Uterus (tissue), 4 donors: ENCODE data around the gene CACNA2D1. TPM values are rescaled to one million over a fixed set of nuclear protein-coding genes. Genes with fewer than 3 reads are reported as not detected.
"Not testable (repeated sequence)": the region's sequence is repeated elsewhere in the genome, so short reads cannot be mapped to it uniquely, and the experiment has no call there.

ENCODE experiments used
- DNase-seq, 2 donors: peaks; one replicate each; pipeline ENCODE4 v3.0.0-alpha.2; 2019 to 2020
- H3K27ac ChIP-seq, 2 donors: fragments of 200-600 bp; sonication (generic); 1 replicate in 1 of 2; 2 replicates in 1 of 2; pipeline ENCODE4 v1.5.1; 2016 to 2018
- H3K27me3 ChIP-seq, 2 donors: fragments of 200-600 bp; sonication (generic); one replicate each; pipeline ENCODE4 v1.5.1; 2018 to 2019; ENCODE audit warnings: control low read depth in 1 of 2
- H3K36me3 ChIP-seq, 2 donors: fragments of 200-600 bp; sonication (generic); one replicate each; pipeline ENCODE4 v1.5.1; 2019; ENCODE audit warnings: control low read depth in 1 of 2
- H3K4me1 ChIP-seq, 2 donors: fragments of 200-600 bp; sonication (generic); one replicate each; pipeline ENCODE4 v1.5.1; 2018 to 2019; ENCODE audit warnings: control low read depth in 1 of 2
- H3K4me3 ChIP-seq, 2 donors: fragments of 200-600 bp; sonication (generic); 1 replicate in 1 of 2; 2 replicates in 1 of 2; pipeline ENCODE4 v1.5.1; 2018 to 2019; ENCODE audit warnings: mild to moderate bottlenecking in 1 of 2
- H3K9me3 ChIP-seq, 2 donors: fragments of 200-600 bp; sonication (generic); one replicate each; pipeline ENCODE4 v1.5.1; 2019; ENCODE audit warnings: control low read depth in 1 of 2
- POLR2A ChIP-seq, 2 donors: fragments of 450-650 bp; IDR thresholded peaks; one replicate each; pipeline ENCODE4 v1.6.1; 2016; ENCODE audit warnings: antibody characterized with exemption in 2 of 2, mild to moderate bottlenecking in 1 of 2, moderate library complexity in 1 of 2
- intact Hi-C: fragments of 100-400 bp; cut with DNase I; formaldehyde crosslinking; loops from one replicate; pipeline ENCODE4 v1.15.1; 2023; ENCODE audit warnings: low total_unique reads
- total RNA-seq, 4 donors: library from RNA; depleted of rRNA in 3 of 4; stranded (reverse); fragments of >200 nt in 3 of 4; gene quantifications; one replicate each; pipeline versions ENCODE4 v1.1.0 to v1.2.4, GENCODE V29; 2014 to 2023
- TF ChIP-seq, protein P1 (sequence below), 4 experiments: fragments of 200-600 bp in 2 of 4; fragments of 450-650 bp in 2 of 4; sonication (generic) in 2 of 4; IDR thresholded peaks; one replicate each; pipeline ENCODE4 v1.5.1; 2016 to 2019; ENCODE audit warnings: antibody characterized with exemption in 4 of 4, mild to moderate bottlenecking in 2 of 4, moderate library complexity in 1 of 4
- donor health status: DM: yes; HTN: yes; CAD: no.

CACNA2D1 gene
- total RNA-seq, 4 donors from 2014 or later, result 30.1 to 54.1 (median 43.6) TPM

DNA sequence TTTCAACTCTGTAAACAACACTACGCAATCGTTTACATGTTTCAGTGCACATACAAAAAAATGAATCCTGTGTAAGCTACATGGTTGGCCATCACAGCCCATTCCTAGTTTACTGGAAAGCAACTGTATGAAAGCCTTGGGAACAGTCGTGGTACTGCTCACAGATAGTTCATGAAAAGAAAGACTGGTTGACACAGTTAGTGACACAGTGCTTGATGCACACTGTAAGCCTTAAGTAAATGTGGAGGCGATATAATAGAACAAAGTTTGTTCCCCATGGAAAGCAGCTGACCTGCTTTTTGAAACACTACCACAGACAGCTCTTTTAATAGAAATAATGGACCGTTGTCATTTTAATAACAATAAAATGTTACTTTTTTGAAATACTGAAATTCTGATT lies 5.1 kb downstream of the CACNA2D1 start:
- H3K4me3 ChIP-seq, result no peak overlapping the region
- DNase-seq, result no peak
- H3K9me3 ChIP-seq, result no peaks in the 10 kb centered on the region
- no peaks in the 10 kb centered on the region for H3K36me3 ChIP-seq
- no peak overlapping the region for H3K27ac ChIP-seq
- H3K27me3 ChIP-seq, result no peaks in the 10 kb centered on the region
- no peaks in the 10 kb centered on the region for H3K4me1 ChIP-seq
- no peak for TF ChIP-seq POLR2A (IDR thresholded peaks at IDR 0.05)
- intact Hi-C loops, result no loop called here

DNA sequence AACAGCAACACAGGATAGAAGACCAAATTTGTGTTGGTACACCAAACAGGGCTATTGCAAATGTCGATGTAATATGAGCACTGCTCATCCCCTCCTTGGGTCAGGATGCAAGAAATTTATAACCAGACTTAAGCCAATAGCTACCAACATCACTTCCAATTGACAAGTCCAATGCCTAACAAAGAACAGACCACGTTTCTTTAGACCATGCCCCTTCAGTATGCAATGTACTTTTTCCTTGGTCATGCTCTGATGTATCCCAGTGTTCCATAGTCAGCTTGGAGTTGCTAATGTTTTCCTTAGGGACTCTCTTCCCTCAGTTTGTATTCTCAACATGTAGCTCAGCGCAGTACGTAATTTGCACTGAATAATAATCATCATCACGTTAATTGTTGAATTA lies 7.8 kb downstream of the CACNA2D1 start:
- no peak overlapping the region for H3K4me3 ChIP-seq
- no peak for DNase-seq
- no peak overlapping the region for H3K27ac ChIP-seq
- H3K9me3 ChIP-seq, result no peaks in the 10 kb centered on the region
- no peaks in the 10 kb centered on the region for H3K36me3 ChIP-seq
- no peak for TF ChIP-seq POLR2A (IDR thresholded peaks at IDR 0.05)
- TF ChIP-seq, protein P1, sequence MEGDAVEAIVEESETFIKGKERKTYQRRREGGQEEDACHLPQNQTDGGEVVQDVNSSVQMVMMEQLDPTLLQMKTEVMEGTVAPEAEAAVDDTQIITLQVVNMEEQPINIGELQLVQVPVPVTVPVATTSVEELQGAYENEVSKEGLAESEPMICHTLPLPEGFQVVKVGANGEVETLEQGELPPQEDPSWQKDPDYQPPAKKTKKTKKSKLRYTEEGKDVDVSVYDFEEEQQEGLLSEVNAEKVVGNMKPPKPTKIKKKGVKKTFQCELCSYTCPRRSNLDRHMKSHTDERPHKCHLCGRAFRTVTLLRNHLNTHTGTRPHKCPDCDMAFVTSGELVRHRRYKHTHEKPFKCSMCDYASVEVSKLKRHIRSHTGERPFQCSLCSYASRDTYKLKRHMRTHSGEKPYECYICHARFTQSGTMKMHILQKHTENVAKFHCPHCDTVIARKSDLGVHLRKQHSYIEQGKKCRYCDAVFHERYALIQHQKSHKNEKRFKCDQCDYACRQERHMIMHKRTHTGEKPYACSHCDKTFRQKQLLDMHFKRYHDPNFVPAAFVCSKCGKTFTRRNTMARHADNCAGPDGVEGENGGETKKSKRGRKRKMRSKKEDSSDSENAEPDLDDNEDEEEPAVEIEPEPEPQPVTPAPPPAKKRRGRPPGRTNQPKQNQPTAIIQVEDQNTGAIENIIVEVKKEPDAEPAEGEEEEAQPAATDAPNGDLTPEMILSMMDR (IDR thresholded peaks at IDR 0.05), result no peak
- H3K27me3 ChIP-seq, result no peaks in the 10 kb centered on the region
- H3K4me1 ChIP-seq, result no peaks in the 10 kb centered on the region
- intact Hi-C loops, result no loop called here

DNA sequence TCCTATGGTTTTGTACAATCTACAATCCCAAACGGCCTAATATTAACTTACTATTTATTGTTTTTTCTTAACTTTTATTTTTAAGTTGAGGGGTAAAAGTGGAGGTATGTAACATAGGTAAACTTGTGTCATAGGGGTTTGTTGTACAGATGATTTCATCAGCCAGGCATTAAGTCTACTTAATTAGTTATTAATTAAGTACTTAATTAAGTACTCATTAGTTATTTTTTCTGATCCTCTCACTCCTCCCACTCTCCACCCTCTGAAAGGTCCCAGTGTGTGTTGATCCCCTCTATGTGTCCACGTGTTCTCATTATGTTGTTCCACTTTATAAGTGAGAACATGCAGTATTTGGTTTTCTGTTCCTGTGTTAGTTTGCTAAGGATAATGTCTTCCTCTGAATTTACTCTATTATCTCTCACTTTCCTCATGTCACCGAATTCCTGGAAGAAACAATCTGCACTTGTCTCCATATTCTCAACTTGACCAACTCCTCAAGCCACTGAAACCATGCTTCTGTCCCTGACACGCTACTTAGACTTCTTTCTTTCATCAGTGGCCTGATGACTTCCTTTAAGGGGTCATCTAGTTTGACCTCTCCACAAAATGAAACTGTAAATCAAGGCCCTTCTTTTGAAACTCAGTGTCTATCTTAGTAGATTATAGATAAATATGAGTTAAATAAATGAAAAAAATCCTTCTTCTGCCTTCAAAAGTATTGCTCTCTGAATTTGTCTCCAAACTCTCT lies 9.1 kb downstream of the CACNA2D1 start:
- intact Hi-C loops, result no loop called here
- H3K9me3 ChIP-seq, result no peaks in the 10 kb centered on the region
- H3K36me3 ChIP-seq, result no peaks in the 10 kb centered on the region
- no peak for DNase-seq
- H3K4me3 ChIP-seq, result no peak overlapping the region
- H3K27ac ChIP-seq, result no peak overlapping the region
- no peak for TF ChIP-seq POLR2A (IDR thresholded peaks at IDR 0.05)
- TF ChIP-seq, protein P1 (IDR thresholded peaks at IDR 0.05), result no peak
- H3K4me1 ChIP-seq, result no peaks in the 10 kb centered on the region
- no peaks in the 10 kb centered on the region for H3K27me3 ChIP-seq

DNA sequence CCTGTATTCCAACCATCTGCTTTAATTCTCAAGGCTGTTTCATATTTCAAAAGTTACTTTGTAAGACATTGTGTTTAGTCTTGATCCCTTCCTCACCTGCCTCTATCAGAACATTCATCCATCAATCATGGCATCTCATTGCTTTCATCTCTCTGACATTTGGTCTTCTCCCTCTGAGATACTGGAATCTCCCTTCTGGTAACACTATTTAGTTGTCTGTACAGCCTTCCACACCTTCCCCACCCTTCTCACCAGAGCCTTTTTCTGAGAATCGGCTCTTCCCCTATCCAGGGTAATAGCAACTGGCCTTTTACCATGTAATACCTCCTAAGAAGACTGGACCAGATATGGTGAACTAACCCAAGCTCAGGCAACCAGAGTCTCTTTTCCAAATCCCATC lies 10.1 kb downstream of the CACNA2D1 start:
- Histone ChIP-seq H3K9me3 (no peaks in the 10 kb centered on the region), H3K27me3 (no peaks in the 10 kb centered on the region), H3K27ac (no peak overlapping the region), H3K4me3 (no peak overlapping the region), H3K4me1 (no peaks in the 10 kb centered on the region), H3K36me3 (no peaks in the 10 kb centered on the region)
- TF ChIP-seq, protein P1 (IDR thresholded peaks at IDR 0.05), result no peak
- intact Hi-C loops, result no loop called here
- DNase-seq, result no peak

DNA sequence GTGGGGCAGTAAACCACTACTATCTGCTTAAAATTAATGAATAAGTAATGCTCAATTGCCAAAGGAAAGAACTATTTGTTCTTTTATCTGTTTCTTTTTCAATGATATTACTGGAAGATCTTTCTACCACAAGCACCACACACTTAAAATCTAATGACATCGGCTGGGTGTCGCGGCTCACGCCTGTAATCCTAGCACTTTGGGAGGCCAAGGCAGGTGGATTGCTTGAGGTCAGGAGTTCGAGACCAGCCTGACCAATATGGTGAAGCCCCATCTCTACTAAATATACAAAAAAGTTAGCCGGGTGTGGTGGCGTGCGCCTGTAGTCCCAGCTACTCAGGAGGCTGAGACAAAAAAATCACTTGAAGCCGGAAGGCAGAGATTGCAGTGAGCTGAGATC lies 10.8 kb downstream of the CACNA2D1 start:
- H3K4me1 ChIP-seq, DNase-seq, H3K27me3 ChIP-seq, intact Hi-C loops, H3K9me3 ChIP-seq, H3K4me3 ChIP-seq, H3K27ac ChIP-seq, H3K36me3 ChIP-seq: not testable (repeated sequence)

DNA sequence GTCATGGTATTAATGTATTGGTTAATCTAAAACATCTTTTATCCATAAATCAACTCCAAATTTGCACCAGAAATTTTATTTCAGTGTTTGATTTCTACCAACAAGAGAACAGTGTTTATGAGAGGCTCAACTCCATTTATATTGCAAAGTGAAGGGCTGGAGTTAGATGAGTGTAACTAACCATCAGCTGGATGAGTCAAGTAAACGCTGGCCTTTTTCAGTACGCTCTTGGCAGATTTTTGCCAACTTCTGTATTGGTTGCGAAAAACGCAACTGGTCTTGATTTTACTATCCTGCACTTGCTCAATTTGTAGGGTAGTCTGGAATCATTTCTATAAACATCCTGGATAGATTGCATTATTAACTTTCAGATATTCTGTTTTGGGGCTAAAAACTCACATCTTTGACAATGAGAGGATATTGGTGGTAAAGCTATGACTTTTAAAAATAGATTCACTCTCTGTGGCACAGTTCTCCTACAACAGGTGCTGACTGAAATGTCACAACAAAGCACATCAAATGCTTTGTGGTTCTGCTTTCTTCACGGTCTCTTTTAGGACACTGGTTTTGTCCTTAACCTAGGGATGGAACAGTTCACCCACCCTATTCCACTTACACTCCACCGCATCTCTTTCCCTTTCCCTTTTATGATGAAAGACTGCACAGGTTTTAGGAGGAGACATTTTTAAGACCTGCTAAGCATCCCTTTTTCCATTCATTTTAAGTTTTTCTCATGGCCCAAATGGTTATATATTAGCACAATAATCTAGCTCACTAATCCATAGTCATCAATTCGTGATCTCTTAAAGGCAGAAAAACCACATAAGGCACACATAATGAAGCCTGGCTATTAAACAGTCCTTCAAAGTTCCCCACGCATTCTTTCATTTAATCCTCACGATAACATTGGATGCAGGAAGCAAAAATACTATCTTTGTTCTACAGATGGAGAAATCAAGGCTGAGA lies 12.8 kb downstream of the CACNA2D1 start:
- no peak overlapping the region for H3K4me3 ChIP-seq
- no peaks in the 10 kb centered on the region for H3K4me1 ChIP-seq
- DNase-seq, result no peak
- no peak overlapping the region for H3K27ac ChIP-seq
- H3K9me3 ChIP-seq, result no peaks in the 10 kb centered on the region
- intact Hi-C loops, result no loop called here
- TF ChIP-seq, protein P1 (IDR thresholded peaks at IDR 0.05), result no peak
- no peak for TF ChIP-seq POLR2A (IDR thresholded peaks at IDR 0.05)
- no peaks in the 10 kb centered on the region for H3K27me3 ChIP-seq
- H3K36me3 ChIP-seq, result no peaks in the 10 kb centered on the region
